Measurements from ENCODE around the gene RAB5B.

The RAB5B gene, protein sequence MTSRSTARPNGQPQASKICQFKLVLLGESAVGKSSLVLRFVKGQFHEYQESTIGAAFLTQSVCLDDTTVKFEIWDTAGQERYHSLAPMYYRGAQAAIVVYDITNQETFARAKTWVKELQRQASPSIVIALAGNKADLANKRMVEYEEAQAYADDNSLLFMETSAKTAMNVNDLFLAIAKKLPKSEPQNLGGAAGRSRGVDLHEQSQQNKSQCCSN

DNA sequence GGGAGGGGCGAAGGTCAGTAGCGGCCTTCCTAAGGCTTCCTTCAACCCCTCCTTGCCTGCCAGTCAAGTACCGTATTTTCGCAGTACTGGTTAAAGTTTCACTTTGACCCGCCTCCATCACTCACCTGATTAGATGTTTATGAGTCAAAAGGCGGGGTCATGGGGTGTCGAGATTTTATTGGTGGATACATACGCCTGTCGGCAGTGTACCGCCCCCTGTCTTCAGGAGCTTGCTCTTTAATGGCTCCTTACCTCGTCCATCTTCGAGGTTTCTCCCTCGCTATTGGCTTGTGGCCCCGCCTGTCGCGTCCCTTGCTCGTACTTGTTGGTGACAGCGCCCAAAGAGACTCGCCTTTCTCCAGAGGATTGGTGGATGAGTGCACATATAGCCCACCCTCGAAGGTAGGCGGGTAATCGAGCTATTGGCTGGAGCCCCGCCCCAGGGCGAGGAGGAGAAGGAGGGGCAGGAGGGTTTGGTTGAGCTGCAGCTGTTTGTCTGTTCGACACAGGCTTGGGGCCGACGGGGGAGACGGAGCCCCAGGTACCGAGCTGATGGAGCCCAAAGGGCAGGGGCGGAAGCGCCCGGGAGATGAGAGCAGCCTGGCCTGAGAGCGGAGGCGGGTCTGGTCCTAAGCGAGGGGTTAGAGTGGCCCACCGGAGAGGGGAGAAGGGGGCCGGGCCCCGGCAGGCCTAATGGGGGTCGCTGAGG, at the start of gene RAB5B:
RAB5B (plus strand) TSS at position 480 of the 709 bp plus-strand sequence. CDS start 12,883 bp downstream, outside the sequence.
- DNase-seq = peak; percentile 80

DNA sequence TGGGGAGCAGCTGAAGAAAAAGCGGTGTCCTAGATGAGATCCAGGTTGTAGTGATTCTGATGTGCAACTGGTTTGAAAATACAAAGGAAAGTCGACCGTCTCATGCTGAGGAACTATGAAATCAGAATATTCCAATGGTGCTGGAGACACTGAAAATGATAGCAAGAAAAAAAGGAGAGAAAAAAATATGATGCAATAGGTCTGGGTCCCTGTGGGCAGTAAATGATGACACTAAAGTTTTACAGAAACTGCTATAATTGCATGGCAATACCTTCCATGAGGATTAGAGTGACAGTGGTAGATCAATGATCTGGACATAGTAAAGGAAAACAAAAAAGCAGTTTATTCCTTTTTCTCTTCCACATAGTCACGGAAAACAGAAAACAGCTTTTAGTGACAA, 48.5 kb upstream of the RAB5B start:
- no peak for DNase-seq

DNA sequence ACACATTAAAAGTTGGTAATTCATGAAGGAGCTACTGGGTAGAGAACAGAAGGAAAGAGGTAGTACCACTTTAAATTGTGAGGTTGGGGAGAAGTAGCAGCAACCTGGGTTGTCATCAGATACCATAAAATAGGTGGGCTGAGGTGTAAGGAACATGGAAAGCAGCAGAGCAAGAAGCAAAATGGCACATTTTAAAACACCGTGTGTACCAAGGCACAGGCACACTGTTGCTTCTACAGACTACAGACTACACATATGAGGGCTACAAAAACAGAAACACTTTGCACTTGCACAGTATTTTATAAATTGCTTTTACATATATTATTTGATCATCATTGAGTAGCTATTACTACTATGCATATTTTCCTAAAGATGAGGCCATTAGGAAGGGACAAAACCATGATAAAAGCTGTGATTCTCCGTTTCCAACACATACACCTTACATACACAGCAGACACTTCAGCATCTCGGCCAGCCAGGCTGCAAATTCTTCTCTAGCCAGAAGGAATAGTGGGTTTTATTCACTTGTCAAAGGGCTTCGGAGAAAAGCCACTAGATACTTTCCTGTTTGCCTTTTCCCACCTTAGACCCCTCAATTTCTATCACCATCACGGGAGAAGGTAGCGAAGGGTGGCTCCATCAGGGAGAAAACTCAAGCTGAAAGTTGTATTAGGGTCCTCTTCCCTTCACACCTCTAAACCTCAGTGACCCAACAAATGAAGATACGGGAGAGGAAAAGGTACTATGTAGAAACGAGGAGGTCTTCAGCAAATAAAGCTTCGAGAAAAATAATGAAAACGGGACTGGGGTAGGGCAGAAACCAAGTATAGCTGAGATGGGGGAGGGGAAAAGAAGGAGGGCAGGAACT, 47.8 kb upstream of the RAB5B start:
- DNase-seq = no peak

DNA sequence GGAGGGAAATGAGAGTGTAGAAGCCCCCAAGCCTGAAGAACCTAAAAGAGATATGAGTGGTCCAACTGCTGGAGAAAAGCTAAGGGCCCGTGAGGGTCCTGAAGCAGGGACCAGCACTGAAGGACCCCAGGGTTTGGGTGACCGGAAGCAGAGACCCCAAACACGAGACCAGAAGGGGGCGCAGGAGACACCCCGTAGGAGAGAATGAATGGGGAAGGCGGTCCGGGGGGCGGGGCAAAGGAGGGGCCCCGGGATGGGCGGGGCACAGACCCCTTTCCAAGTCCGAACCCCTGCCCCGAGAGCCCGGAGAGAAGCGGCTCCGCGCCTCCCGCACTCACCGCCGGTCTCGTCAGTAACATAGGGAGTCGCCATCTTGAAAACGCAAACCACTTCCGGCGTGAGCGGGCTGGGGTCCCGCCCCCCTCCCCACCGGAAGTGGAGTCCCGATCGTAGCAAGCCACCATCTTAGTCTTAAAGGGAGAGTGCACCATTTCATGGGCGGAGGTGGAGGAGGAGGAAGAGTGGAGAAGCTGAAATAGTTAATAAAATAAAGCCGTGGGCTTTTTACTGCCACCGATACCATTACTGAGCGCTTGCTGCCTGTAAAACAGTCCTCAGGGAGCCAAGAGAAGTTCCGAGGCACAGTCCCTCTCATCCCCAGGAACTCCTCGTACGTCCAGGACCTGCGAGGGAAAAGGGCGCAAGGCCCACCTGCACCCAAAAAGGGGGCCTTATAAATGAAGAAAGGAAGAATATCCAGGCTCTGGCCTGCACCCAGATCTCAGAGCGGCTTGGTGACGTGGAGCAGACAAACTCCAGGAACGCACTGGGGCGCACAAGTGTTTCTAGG, 46.9 kb upstream of the RAB5B start:
- peak; percentile 94 for DNase-seq

DNA sequence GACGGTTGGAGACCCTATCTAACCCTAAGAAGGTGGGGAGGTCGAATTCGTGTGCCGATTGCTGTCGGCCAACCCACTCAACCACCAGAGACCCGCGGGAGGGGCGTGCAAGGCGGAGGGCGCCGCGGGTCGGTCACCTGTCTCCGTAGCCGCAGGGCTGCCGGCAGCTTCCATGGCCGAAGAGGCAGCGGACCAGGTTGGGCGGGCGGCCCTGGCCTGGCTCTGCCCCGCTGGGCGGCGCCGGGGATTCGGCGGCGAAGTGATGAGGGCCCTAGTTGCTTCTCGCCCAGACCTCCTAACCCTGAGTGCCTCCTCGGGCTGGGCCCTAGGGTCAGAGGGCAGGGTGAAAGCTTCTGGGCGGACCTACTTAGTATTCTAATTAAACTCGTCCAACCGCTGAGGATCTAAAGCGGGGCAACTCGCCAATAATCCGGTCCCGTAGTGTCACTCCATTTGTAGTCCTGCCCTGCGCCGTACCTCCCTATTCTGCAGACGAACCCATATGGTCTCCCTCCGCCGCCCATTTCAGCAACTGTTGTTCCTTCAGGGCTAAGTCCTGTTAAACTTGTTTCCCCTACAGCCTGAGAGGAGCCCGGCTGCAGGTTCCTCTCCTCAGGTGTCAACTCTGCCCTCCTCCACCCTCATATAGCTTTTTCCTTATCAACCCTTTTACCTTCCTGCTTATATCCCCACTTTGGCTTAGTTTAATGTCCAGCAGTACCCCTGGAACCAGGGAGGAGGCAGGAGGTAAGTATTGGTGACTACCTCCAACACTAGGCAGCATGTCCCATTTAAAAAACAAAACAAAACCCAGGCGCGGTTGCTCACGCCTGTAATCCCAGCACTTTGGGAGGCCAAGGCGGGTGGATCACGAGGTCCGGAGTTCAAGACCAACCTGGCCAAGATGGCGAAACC, 46.0 kb upstream of the RAB5B start, which contains the start of gene PYM1:
PYM1 (minus strand) TSS at position 307 of the 915 bp plus-strand sequence; CDS start at position 174, 133 bp downstream.
- DNase-seq = peak; percentile 57

DNA sequence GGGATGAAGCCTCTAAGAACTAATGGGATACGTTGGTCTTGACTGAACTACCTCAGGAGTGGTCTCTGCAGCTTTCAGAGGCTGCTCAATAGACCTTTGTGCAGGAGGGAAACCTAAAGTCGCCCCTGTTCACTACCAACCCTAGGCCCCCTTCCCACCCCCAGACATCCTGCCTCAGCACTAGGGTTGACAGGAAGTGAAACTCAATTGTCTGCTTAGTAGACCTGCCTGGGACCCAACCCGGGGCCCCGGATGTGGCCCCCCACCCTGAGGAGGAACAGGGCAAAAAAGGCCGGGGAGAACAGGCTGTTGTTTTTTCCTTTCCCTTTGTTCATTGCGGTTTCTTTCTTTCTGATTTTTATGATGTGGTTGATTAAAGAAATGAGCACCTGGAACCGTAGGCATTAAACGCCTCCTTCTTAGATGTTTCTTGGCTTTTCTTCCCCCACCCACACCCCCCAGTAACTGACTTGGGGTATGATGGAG, 44.5 kb upstream of the RAB5B start:
- DNase-seq = no peak

DNA sequence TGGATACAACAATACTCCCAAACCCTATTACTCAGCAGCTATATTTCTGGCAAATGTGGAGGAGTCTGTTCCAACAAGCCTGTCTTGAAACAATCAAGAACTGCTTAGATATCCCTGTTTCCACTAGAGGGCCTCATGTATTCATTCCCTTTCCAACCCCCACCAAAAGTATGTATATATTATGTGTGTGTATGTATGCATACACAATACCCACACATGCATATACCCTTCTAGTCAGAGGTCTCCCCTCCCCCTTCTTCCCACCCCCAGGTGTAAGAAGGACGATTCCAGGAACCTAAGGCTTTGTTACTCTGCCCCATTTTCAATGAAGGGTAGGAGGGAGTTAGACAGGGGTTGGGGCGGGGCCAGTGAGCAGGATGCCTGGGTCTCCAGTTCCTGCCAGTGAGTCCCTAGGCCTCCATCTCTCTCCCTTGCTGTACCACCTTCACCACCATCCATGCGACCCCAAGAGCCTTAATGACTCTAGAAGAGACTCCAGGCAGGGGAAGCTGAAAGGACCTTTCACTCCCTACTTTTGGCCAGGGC, 43.0 kb upstream of the RAB5B start, which contains the start of gene DGKA:
DGKA (plus strand) TSS at position 392 of the 546 bp plus-strand sequence. CDS start 5,342 bp downstream, outside the sequence.
- DNase-seq = peak; percentile 74

DNA sequence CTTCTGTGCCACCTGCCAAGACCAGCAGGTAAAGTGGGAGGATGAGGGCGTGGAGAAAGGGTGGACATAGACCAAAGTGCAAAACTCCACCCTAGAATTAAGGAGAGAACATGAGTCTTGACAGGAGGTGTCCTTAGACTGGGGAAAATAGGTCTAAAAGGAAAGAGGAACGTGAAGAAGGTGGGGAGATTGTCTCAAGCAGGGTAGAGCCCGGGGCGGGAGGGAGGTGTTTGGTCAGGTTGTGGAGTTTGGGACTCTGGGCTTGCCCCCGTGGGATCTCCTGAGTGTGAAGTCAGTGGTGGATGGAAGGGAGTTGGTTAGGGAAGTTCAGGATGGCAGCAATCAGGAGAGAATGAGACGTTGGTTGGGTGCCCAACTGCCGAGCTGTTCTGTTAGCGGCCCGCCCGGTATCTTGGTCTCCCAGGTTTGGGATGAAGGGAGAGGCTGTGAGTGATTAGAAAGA, 42.5 kb upstream of the RAB5B start:
- no peak for DNase-seq

DNA sequence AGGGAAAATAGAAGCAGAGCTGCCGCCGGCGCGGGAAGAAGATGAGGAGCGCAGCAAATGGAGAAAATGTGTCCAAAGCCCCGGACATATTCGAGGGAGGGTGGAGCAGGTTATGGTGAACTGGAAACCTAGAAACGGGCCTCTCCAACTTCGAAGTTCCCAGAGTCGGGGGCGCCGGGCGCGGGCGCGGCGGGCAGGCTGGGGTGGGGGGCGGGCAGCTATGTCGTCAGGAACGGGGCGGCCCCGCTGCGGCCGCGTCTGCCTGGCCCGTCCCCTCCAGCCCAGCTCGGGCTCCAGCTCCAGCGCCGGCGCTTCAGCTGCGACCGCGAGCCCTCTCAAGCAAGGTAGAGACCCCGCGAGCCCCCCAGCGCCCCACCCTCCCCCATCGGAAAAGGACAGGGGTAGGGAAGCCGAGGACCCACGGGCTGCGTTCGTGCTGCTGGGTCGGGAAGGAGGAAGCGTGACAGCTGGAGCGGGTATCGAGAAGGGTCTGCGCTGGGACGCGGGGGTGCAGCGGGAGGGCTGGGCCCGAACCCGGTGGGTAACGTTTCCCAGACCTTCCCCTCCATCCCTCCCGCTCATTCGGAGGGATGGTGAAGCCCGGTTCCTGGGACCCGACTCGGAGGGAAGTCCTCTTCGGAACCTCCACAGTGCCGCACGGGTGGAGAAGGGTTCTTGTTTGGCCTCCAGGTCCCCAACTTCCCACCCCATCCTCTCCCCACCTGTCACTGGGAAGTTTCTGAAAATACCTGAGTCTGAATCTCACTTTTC, 41.9 kb upstream of the RAB5B start:
- peak; percentile 56 for DNase-seq

DNA sequence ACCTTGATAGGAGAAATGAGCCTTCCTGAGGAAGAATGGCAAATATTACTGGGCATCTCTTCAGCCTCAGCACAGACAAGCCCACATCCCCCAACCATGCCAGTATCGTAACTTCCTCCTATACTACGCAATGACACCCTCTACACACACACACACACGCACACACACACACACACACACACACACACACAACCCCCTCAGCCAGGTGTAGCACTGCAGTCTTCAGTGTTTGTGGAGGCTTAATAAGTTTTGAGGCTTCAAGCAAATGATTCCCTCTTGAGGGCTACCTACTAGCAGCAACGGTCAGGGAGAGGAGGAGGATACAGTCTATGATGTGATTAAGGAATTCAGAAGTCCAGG, 41.3 kb upstream of the RAB5B start:
- DNase-seq = no peak

DNA sequence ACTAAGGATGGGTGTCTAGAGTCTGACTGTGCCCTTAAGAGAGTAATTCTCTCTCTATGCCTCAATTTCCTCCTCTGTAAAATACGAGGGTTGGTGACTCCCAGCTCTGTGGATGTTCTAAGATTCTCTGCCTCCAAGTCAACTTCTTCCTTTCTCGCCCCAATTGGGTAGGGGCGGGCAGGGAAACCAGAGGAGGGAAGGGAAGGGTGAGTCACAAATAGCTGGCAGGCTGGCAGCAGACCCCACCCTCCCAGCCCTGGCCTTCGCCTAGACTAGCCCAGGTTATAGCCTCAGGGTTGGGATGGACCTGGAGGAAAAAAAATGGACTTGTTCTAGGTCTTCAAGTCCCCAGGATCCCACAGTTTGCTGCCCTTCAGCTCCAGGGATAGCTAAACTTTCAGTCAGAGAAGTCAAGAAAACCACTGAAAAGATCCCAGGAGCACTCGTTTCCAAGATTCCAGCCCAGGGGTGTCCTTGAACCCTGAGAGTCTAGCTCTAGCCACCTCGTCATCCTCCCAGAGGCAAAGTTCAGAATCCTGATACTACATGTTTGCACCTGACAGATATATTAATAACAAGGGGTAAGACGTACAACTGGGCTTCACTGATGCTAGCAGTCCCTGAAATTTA, 40.6 kb upstream of the RAB5B start:
- peak; percentile 72 for DNase-seq

DNA sequence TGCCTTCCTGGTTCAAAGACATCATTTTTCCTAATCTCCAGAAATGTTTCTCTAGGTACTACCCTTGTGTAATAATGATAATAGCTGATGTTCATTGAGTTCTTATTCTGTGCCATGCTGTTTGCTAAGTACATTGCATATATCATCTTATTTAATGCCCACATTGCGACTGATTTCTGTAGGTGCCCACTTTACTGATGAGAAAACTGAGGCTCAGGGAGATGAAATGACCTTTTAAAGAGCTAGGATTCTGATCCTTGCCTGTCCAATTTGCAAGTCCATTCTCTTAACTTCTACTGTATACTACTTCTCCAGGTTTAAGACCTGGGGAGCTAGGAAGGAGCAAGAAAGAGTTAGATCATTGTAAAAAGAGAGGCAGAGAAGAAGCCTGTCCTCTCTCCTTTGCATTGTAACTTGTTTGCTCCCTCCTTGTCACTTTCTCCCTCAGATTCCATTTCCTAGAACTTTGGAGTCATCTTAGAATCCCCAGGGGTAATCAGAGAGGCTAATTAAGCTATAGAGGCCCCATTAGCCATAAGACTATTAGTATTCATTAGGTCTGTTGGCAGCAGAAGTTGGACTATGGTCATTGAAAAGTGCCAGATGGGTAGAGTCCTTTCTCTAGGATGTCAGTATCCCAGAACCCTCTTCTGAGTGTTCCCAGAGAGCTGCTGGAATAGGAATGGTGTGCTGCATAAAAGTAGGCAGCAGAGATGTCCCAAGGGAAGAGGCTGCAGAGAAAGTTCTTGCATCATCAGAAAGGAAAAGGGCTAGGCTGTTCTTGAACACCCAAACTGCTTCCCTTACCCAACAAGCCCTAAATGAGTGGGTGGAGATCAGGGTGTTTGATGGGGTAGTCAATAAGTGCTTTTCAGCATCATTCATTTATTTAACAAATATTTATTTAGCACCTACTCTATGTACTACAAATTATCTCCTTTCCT, 39.8 kb upstream of the RAB5B start:
- no peak for DNase-seq

DNA sequence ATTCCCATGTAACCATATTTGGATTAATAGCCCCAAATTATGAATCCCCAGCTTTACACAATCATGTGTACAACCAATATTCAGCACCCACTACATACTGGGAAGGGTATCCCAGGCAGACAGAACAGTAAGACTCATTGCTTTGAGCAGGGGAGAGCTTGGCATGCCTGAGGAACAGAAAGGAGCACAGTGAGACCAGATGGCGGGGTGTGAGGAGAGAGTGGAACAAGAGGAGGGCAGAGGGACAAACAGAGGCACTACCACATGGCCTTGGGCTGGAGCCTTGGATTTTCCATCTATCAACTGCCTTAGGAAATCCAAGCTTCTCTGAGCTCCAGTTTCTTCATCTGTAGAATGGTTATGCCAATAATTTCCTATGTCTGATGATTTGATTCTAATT, 39.1 kb upstream of the RAB5B start:
- DNase-seq = no peak

DNA sequence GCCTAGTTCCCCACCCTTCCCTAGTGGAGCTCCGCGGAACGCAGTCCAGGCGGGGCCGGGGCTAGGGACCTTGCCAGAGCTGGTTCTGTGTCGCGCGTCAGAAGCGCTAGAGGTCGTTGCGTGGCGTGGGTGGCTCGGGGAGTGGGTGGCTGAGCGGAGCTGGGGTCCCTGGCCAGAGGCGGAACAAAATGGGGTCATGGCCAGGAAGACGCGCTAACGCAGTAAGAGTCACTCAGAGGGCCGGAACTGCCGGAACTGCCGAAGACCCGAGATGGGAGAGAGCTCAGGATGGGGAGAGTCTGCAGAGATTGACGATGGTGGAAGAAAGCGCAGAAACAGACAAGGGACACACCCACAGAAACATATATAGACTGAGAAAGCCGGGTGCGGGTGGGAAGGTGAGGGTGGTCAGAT, 38.1 kb upstream of the RAB5B start:
- no peak for DNase-seq

DNA sequence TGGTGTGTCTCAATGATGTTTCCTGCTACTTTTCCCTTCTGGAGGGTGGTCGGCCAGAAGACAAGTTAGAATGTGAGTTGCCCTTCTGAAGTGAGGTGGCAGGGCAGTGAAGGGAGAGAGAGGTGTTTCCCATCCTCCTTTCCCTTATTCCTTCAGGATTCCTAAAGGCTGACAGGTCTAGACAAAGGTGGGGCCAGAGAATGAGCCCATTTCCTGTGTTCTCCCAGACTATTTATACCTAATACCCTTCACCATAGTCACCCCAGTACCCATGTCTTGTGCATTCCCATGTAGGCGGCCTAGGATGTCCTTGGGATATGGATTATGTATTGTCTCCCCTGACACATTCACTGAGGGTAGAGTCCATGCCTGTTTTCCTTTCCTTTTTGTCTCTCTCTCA, 35.9 kb upstream of the RAB5B start:
- no peak for DNase-seq

DNA sequence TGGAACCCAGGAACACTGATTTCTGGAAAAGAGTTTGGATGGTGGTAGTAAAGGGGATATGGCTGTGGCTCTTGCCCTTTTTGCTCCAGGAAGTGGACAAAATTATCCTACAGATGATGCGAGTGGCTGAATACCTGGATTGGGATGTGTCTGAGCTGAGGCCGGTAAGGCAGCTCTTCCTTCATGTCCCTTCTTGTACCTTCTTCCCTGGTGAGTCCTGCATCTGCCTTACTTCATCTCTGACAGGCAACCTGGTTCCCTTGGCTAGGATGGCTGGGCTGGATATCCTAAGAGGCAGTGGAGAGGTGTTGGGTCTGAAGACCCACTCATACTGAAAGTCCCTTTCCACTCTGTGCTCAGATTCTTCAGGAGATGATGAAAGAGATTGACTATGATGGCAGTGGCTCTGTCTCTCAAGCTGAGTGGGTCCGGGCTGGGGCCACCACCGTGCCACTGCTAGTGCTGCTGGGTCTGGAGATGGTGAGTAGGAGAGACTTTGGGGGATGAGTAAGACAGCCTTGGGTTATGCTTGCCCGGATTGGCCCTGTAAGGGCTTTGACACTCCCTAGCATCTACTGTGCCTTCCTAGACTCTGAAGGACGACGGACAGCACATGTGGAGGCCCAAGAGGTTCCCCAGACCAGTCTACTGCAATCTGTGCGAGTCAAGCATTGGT, 34.9 kb upstream of the RAB5B start:
- DNase-seq = no peak

DNA sequence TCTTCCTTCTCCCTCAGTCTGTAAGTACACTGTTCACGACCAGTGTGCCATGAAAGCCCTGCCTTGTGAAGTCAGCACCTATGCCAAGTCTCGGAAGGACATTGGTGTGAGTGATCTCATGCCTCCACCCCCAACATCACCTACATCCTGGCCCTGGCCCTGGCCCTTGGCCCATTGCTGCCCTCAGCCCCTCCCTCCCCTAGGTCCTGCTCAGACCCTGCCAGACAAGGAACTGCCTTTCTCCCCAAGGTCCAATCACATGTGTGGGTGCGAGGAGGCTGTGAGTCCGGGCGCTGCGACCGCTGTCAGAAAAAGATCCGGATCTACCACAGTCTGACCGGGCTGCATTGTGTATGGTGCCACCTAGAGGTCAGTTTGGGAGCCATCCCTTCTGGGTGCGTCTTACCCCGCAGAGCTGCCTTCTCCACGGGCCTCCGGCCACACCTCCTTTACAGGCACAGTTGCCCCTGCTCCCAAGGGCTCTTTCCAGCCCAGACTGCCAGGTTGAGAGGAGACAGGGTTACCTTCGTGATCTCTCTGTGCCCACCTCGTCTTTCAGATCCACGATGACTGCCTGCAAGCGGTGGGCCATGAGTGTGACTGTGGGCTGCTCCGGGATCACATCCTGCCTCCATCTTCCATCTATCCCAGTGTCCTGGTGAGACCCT, 33.7 kb upstream of the RAB5B start:
- DNase-seq = peak; percentile 62
